GM21423 (cell line): ENCODE results near the gene DIPK1B.

Experiments used
- ATAC-seq: cut with Tn5 transposase; IDR thresholded peaks from one replicate; pipeline ENCODE4 v1.9.1; 2021; ENCODE audit warnings: mild to moderate bottlenecking, moderate library complexity; ENCODE audit not compliant: unreplicated experiment

DIPK1B gene

GRCh38 chr9:136718345-136719194 is 6.2 kb downstream of the DIPK1B start:
- ATAC-seq = no peak

DNA sequence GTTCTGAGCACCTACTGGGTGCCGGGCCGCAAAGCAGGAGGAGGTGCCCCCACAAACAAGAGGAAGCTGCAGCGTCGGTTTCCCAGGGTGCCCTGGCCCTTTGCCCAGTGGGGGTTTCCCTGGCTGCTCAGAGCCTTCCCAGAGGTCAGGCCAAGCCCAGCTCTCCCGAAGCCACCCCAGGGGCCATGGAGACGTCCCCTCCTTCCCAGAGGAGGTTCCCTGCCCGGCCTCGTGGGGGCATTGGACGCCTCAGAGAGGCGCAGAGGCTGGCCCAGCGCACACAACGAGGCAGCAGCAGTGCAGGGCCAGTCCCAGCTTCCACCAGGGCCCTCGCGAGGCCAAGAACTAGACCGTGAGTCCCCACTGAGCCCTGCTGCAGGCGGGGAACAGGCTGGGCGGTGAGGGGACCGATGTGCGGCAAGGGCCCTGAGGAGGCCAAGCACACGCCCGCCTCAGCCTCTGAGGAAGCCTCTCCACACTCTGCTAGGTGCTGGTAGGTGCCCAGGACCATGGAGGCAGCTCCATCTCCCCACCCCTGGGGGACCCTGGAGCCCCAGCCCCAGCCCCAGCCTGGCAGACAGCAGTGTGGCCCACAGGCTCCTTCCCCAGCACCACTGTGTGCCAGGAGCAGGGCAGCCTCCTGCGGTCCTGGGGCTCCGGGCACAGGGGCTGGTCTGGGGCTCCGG is 7.0 kb downstream of the DIPK1B start:
- ATAC-seq = no peak

- ATAC-seq = no peak
These were observed 8.0 kb downstream of the DIPK1B start for GRCh38 chr9:136720251-136720897.

DNA sequence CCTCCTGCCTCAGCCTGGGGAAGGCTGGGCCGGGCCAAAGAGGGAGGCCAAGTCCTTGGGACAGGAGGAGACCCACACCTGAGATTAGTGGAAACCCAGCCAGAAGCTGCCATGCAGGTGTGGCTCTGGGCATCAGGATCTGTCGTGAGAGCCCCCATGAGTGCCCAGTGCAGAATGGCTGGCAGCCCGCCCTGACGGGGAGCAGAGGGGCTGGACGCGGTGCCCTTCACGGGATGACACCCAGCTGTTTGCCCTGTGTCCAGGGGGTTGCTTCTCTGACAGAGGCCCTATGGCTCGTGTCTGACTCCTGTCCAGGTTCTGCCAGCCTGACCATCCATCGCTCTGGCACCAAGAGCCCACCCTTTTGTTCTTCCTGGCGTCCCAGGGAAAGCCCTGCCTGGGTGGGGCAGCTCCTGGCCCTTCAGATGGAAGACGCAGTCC is 8.5 kb downstream of the DIPK1B start:
- ATAC-seq = no peak

- no peak for ATAC-seq
These were observed 9.1 kb downstream of the DIPK1B start for GRCh38 chr9:136721339-136722092.

DNA sequence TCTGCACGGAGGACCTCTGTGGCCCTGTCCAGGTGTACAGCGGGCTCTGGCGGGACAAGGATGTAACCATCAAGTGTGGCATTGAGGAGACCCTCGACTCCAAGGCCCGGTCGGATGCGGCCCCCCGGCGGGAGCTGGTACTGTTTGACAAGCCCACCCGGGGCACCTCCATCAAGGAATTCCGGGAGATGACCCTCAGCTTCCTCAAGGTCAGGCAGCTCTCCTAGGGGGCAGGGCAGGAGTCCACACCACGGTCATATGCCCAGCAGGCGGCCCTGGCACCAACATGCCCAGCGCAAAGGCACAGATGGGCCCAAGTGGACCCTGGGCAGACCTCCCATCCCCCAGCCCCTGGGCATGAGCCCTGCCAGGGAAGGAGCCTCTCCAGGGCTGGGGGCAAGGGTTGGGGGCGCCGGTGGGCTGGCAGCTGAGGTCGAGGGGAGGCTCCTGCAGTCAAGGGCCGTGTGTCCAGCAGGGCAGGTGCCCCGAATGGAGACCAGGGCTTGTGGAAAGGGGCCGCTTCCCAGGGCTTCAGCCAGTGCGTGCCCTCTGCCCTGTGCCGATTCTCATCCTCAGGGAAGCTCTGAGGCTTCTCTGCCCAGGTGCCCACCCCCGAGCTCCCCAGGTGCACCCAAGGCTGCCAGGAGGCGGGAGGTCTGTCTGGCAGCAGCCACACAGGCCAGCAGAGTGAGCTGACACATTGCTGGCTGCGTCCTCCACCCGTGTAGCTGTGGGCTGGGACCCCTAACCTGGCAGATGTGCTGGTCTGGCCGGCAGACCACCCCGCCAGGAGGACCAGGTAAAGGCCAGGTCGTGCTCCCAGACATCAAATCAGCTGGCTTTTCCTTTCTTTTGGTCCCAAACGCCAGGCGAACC is 10.0 kb downstream of the DIPK1B start:
- no peak for ATAC-seq

GRCh38 chr9:136722969-136723356 is 10.6 kb downstream of the DIPK1B start:
- no peak for ATAC-seq

DNA sequence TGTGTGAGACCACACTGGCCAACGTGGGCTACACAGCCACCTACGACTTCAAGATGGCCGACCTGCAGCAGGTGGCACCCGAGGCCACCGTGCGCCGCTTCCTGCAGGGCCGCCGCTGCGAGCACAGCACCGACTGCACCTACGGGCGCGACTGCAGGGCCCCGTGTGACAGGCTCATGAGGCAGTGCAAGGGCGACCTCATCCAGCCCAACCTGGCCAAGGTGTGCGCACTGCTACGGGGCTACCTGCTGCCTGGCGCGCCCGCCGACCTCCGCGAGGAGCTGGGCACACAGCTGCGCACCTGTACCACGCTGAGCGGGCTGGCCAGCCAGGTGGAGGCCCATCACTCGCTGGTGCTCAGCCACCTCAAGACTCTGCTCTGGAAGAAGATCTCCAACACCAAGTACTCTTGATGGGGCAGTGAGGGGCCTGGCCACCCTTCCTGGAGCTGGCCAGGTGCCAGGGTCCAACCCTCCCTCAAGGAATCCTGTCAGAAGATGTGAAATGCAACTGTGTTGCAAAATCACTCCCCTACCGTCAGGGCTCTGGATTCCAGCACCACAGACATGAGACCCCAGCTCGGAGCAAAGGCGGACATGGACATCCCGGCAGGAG is 11.1 kb downstream of the DIPK1B start:
- no peak for ATAC-seq

DNA sequence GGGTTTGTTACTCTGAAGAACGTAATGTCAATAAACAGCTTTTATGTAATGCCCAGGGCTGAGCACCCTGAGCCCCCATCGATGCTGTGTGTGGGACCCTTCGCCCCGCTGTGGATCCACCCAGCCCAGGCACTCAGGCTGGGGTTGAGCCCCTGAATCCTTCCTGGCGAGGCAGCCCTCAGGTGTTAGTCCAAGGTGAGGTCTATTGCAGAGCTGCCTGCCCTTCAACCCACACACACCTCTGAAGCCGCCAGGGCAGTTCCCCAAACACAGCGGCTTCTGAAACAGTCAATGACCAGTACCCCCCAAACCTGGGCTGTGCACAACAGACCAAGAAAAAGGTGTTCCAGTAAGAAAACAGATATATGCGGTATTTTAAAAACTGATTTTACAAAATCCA is 11.6 kb downstream of the DIPK1B start:
- no peak for ATAC-seq

DNA sequence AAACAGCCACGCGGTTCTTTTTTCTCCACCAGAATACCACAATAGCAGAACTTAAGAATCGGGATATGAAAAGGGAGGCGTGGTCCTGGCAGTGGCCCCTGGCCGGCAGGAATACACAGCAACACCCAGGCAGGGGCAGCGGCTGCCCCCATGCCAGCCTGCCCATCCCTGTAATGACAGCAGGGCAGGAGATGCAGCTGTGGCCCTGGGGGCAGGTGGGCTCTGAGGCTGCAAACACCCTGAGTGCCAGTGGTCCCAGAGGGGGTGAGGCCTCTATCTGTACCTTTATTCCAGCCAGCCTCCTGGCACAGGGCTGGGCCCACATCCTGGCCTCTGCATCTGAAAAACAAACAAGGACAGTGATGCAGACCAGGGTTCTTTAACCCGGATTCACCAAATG is 12.4 kb downstream of the DIPK1B start:
- ATAC-seq = no peak

GRCh38 chr9:136725612-136726011 is 13.2 kb downstream of the DIPK1B start:
- no peak for ATAC-seq

DNA sequence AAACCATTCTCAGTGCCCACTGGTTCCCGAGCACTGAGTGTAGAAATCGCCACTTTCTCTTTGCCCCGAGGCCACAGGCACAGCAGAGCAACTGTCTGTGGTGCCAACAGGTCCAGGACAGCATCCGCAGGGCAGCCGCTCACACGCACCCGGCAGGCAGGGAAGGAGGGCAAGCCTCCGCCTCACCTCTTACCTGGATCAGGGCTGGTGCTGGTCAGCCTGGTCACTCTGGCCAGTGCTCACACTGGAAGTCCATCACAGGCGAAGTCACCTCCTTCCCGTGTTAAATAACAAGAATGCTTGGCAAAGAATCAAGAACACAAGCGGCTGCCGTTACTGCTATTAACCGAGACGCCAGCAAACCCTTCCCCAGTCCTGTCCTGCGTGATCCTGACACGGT is 13.7 kb downstream of the DIPK1B start:
- no peak for ATAC-seq

GRCh38 chr9:136726631-136727191 is 14.3 kb downstream of the DIPK1B start:
- ATAC-seq = no peak

DNA sequence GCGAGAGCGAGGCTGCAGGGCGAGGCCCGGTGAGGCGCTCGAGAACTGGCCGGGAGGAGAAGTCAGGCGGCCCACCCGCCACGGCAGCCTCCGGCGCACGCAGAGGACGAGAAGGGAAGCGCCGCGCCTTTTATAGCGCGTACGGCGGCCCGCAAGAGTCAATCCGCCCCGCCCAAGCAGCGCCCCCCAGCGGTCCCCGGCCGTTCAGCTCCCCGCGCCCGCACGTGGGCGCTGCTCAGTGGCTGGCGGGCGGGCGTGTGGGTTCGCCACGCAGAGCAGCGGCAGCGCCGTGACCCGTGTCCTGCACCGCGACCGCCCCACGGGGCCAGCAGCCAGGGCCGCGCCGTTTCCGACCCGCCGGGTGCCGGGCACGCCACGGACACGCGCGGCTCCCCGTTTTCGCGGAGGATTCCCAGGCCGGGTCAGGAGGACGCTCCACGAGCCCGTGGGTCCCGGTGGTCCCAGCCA is 15.7 kb downstream of the DIPK1B start:
- ATAC-seq = peak; percentile 61

GRCh38 chr9:136728548-136729123 is 16.3 kb downstream of the DIPK1B start:
- peak; percentile 30 for ATAC-seq

GRCh38 chr9:136729144-136729543 is 16.8 kb downstream of the DIPK1B start:
- ATAC-seq = no peak

- no peak for ATAC-seq
These were observed 17.6 kb downstream of the DIPK1B start for GRCh38 chr9:136729926-136730325.

DNA sequence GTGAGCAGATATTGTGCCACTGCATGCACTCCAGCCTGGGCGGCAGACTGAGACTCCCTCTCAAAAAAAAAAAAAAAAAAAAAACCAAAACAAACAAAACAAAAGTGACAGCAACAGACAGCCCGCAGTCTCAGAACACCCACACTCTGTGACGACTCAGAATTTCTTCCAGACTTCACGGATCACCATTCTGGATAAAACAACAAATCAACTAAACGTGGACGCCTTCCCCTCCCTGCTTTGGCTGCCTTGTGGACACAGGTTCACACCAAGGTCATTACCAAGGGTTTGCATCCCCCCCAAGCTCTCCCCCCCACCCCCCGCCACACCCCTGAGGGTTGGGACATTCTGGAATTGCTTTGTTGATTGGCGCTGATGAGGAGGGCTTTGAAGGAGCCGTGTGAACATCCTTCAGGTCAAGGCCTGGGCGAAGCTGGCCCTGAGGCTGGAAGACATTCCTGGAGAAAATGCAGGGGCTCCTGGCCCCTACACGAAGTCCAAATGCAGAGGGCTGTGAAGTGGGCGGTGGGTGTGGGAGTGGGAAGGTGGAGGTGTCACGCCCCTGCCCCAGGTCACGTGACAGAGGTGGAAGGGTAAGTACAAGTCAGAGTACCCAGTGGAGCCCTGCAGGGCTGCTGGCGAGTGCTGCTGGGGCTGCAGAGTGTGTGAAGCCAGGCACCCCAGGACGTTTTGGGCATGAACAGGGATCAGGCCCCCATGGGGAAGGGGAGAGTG is 20.2 kb downstream of the DIPK1B start:
- ATAC-seq = no peak
